Osteoblast (primary cell): ENCODE measurements around the gene ALAS1. TPM values are rescaled to one million over a fixed set of nuclear protein-coding genes. Genes with fewer than 3 reads are reported as not detected.

Experiments used
- DNase-seq: peaks from one replicate; pipeline ENCODE4 v3.0.0; 2011; ENCODE audit warnings: low spot score, mixed read lengths; ENCODE audit not compliant: insufficient read length; ENCODE audit errors: missing footprints
- H2AFZ ChIP-seq: 2 replicates; pipeline ENCODE4 v1.6.0; 2011; ENCODE audit warnings: mild to moderate bottlenecking, low read length
- H3K27ac ChIP-seq: 2 replicates; pipeline ENCODE4 v1.5.1; 2011; ENCODE audit warnings: mild to moderate bottlenecking, low read depth, low read length, moderate library complexity
- H3K27me3 ChIP-seq: 2 replicates; pipeline ENCODE4 v1.6.0; 2012; ENCODE audit warnings: mild to moderate bottlenecking, control low read depth, inconsistent platforms, low read length, moderate library complexity; ENCODE audit not compliant: insufficient read depth
- H3K36me3 ChIP-seq: 2 replicates; pipeline ENCODE4 v1.5.1; 2011; ENCODE audit warnings: mild to moderate bottlenecking, low read length, control low read depth, moderate library complexity; ENCODE audit not compliant: insufficient read depth
- H3K4me1 ChIP-seq: 2 replicates; pipeline ENCODE4 v1.5.1; 2011; ENCODE audit warnings: mild to moderate bottlenecking, low read length, control low read depth, moderate library complexity; ENCODE audit not compliant: insufficient read depth
- H3K4me2 ChIP-seq: 2 replicates; pipeline ENCODE4 v1.6.0; 2011; ENCODE audit warnings: mild to moderate bottlenecking, low read length; ENCODE audit not compliant: insufficient read depth
- H3K4me3 ChIP-seq: fragments of 200-600 bp; sonication (generic); 3 replicates; pipeline ENCODE4 v1.5.1; 2012; ENCODE audit warnings: mild to moderate bottlenecking, low read length, inconsistent platforms; ENCODE audit not compliant: insufficient read depth
- H3K79me2 ChIP-seq: 2 replicates; pipeline ENCODE4 v1.6.0; 2012; ENCODE audit warnings: mild to moderate bottlenecking, low read length, control low read depth, inconsistent platforms; ENCODE audit not compliant: insufficient read depth
- H3K9me3 ChIP-seq: 2 replicates; pipeline ENCODE4 v1.5.1; 2011; ENCODE audit warnings: low read depth, low read length, control low read depth
- H4K20me1 ChIP-seq: 2 replicates; pipeline ENCODE4 v1.6.0; 2012; ENCODE audit warnings: mild to moderate bottlenecking, low read length, control low read depth; ENCODE audit not compliant: insufficient read depth
- total RNA-seq: library from RNA; depleted of rRNA; stranded (reverse); fragments of >200 nt; gene quantifications from 2 replicates; pipeline ENCODE4 v1.2.3, GENCODE V29; 2012
- TF ChIP-seq, protein P1 (sequence below): IDR thresholded peaks from 2 replicates; pipeline ENCODE4 v1.5.1; 2011; ENCODE audit warnings: mild to moderate bottlenecking, low read depth, low read length, moderate library complexity; ENCODE audit errors: extremely low read depth

ALAS1 gene
- total RNA-seq, 1 donor, result 39.1 TPM

DNA sequence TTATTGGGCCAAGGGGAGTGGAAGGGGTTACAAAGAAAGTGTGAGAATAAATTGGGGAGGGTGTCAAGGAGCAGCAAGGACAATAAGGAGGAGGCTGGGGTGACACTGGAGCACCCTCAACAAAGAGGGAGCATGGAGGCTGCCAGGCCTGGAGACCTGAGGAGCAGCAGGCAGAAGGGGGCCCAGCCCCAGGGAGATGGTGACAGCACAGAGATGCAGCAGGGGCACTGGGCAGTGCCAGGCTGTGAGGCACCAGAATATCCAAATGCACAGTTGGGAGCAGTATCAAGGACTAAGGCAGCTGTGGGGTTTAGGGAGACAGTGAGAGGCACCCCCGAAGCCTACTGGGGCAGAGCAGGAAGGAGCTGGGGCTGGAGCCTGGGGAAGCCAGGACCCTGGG lies 19.4 kb upstream of the ALAS1 start:
- no peaks in the 10 kb centered on the region for H3K9me3 ChIP-seq
- H2AFZ ChIP-seq, result no peak overlapping the region
- no peaks in the 10 kb centered on the region for H4K20me1 ChIP-seq
- H3K27me3 ChIP-seq, result no peaks in the 10 kb centered on the region
- H3K79me2 ChIP-seq, result no peaks in the 10 kb centered on the region
- no peaks in the 10 kb centered on the region for H3K36me3 ChIP-seq
- H3K4me1 ChIP-seq, result peaks cover 3% of the 10 kb centered on the region
- H3K4me2 ChIP-seq, result no peak overlapping the region
- TF ChIP-seq, protein P1, sequence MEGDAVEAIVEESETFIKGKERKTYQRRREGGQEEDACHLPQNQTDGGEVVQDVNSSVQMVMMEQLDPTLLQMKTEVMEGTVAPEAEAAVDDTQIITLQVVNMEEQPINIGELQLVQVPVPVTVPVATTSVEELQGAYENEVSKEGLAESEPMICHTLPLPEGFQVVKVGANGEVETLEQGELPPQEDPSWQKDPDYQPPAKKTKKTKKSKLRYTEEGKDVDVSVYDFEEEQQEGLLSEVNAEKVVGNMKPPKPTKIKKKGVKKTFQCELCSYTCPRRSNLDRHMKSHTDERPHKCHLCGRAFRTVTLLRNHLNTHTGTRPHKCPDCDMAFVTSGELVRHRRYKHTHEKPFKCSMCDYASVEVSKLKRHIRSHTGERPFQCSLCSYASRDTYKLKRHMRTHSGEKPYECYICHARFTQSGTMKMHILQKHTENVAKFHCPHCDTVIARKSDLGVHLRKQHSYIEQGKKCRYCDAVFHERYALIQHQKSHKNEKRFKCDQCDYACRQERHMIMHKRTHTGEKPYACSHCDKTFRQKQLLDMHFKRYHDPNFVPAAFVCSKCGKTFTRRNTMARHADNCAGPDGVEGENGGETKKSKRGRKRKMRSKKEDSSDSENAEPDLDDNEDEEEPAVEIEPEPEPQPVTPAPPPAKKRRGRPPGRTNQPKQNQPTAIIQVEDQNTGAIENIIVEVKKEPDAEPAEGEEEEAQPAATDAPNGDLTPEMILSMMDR, result no peak
- H3K4me3 ChIP-seq, result no peak overlapping the region
- DNase-seq, result peak; percentile 46
- H3K27ac ChIP-seq, result no peak overlapping the region

DNA sequence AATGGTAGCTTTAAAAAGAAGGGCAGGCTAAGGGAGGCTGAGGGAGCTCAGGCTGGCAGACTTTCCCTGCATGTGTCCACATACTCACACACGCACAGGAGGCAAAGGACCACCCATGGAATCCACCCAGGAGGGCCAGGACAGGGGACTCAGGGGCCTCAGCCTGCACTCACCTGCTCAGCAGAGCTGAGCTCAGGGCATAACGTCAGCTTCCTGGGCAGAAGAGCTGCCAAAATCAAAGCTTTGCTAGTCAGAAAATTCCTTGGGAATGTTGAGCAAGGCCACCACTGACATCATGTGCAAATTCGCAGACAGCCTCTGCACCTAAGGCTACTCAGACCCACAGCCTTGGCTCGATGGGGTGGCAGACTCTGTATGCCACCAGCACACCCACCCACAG lies 16.4 kb upstream of the ALAS1 start:
- H3K36me3 ChIP-seq, result no peaks in the 10 kb centered on the region
- peaks cover 3% of the 10 kb centered on the region for H3K4me1 ChIP-seq
- TF ChIP-seq, protein P1, result no peak
- no peak overlapping the region for H2AFZ ChIP-seq
- no peaks in the 10 kb centered on the region for H3K79me2 ChIP-seq
- no peak overlapping the region for H3K4me2 ChIP-seq
- H3K4me3 ChIP-seq, result no peak overlapping the region
- H3K9me3 ChIP-seq, result no peaks in the 10 kb centered on the region
- peak; percentile 95 for DNase-seq
- no peaks in the 10 kb centered on the region for H3K27me3 ChIP-seq
- no peaks in the 10 kb centered on the region for H4K20me1 ChIP-seq
- no peak overlapping the region for H3K27ac ChIP-seq

DNA sequence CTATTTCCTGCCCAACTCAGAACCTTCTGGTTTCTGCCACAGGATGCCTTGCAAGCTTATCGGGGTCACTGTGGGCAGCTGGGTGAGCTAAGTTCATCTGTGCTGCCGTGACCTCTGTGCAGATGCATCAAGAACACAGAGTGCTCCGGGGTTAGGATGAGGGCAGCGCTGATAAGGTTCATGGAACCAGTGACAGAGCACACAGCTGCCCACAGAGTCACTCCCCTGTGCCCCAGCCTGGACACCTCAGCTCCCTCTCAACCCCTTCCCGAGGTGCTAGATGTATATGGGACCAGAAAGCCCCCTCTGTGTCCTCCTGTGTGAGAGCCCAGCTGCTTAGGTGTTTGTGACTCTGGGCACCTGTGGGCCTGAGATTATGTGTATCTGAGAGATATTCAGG lies 15.8 kb upstream of the ALAS1 start:
- peaks cover 3% of the 10 kb centered on the region for H3K4me1 ChIP-seq
- H3K9me3 ChIP-seq, result no peaks in the 10 kb centered on the region
- H3K79me2 ChIP-seq, result no peaks in the 10 kb centered on the region
- no peak overlapping the region for H3K4me2 ChIP-seq
- TF ChIP-seq, protein P1, result no peak
- no peaks in the 10 kb centered on the region for H3K36me3 ChIP-seq
- no peak overlapping the region for H3K27ac ChIP-seq
- no peaks in the 10 kb centered on the region for H4K20me1 ChIP-seq
- H3K4me3 ChIP-seq, result no peak overlapping the region
- H3K27me3 ChIP-seq, result no peaks in the 10 kb centered on the region
- no peak for DNase-seq
- H2AFZ ChIP-seq, result no peak overlapping the region

DNA sequence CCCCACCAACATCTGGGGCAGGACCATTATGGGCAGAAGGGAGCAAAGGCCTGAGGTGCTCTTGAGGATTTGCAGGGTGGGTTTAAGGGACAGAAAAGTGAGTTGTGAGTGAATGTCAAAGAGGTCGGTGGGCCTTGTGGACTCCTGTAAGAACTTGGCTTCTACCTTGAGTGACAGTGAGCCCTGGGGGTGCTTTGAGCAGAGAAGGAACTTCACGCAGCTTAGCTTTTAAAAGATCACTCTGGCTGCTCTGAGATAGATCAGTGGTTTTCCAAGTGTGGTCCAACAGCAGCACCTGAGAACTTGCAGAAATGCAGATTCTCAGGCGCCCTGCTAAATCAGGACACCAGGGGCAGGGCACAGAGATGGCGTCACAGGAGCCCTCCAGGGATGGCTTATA lies 15.3 kb upstream of the ALAS1 start:
- Histone ChIP-seq H3K79me2 (no peaks in the 10 kb centered on the region), H3K27ac (no peak overlapping the region), H3K4me3 (no peak overlapping the region), H2AFZ (no peak overlapping the region), H3K9me3 (no peaks in the 10 kb centered on the region), H3K27me3 (no peaks in the 10 kb centered on the region), H4K20me1 (no peaks in the 10 kb centered on the region), H3K36me3 (no peaks in the 10 kb centered on the region), H3K4me2 (no peak overlapping the region), H3K4me1 (peaks cover 3% of the 10 kb centered on the region)
- TF ChIP-seq, protein P1, result no peak
- no peak for DNase-seq
